HepG2 (cell line): ENCODE data around the gene CASZ1. TPM values are rescaled to one million over a fixed set of nuclear protein-coding genes. Genes with fewer than 3 reads are reported as not detected.

Experiments
- ATAC-seq: fragments of 200-7000 bp; cut with Tn5 transposase; 3 replicates; pipeline ENCODE4 v1.9.1; 2020; ENCODE audit warnings: mild to moderate bottlenecking, moderate library complexity
- BruUV-seq: library from RNA; stranded (reverse); fragments of 400-500 nt; replicated peaks from 2 replicates; lab custom pipeline; 2021; lab: Mats Ljungman, UMichigan
- CTCF ChIA-PET: fragments of 300-600 bp; formaldehyde crosslinking; extraction: SDS; loops from one replicate; lab custom pipeline; 2021; ENCODE audit warnings: low total read pairs, inconsistent platforms, low intra/inter-chr PET ratio; lab: Yijun Ruan, JAX
- POLR2A ChIA-PET: fragments of 350-600 bp; sonication (Branson Sonifier 250); formaldehyde crosslinking; loops from one replicate; lab custom pipeline; 2020; ENCODE audit warnings: antibody characterized with exemption, inconsistent platforms; lab: Yijun Ruan, JAX
- DNase-seq: peaks from one replicate; pipeline ENCODE4 v3.0.0-alpha.2; 2015; ENCODE audit warnings: low spot score
- FAIRE-seq: peaks from 3 replicates; lab custom pipeline; 2011; peaks lifted over from hg19 to GRCh38; lab: Jason Lieb, UNC
- H2AFZ ChIP-seq: one replicate; pipeline ENCODE4 v1.6.1; 2011; ENCODE audit warnings: low read length, inconsistent platforms
- H3K27ac ChIP-seq: fragments of 300-600 bp; 3 replicates; pipeline ENCODE4 v1.8.0; 2011; ENCODE audit warnings: mixed run types, mild to moderate bottlenecking, mixed read lengths, low read length, inconsistent platforms; ENCODE audit not compliant: insufficient read depth; ENCODE audit errors: extremely low read length
- H3K27me3 ChIP-seq, 2 experiments: fragments of 200-600 bp in 1 of 2; 2 replicates in 1 of 2; 3 replicates in 1 of 2; pipeline versions ENCODE4 v1.6.0 to v1.8.0; 2011; ENCODE audit warnings: low read length in 2 of 2, mild to moderate bottlenecking in 2 of 2, moderate library complexity in 2 of 2, inconsistent platforms in 1 of 2; ENCODE audit not compliant: insufficient read depth in 2 of 2, control insufficient read depth in 1 of 2
- H3K36me3 ChIP-seq, 2 experiments: fragments of 200-600 bp in 1 of 2; replicated peaks in 1 of 2; 2 replicates in 1 of 2; 3 replicates in 1 of 2; pipeline versions ENCODE4 v1.5.1 to v1.8.0; 2011; ENCODE audit warnings: low read length in 2 of 2, inconsistent platforms in 1 of 2; ENCODE audit not compliant: insufficient read depth in 2 of 2, control insufficient read depth in 1 of 2
- H3K4me1 ChIP-seq: 2 replicates; pipeline ENCODE4 v1.5.1; 2012; ENCODE audit warnings: low read length, inconsistent platforms; ENCODE audit not compliant: insufficient read depth
- H3K4me2 ChIP-seq: 2 replicates; pipeline ENCODE4 v1.6.0; 2011; ENCODE audit warnings: low read depth, low read length, inconsistent platforms
- H3K4me3 ChIP-seq, 3 experiments: fragments of 200-600 bp in 1 of 3; sonication (generic), shearing (Covaris generic) in 1 of 3; replicated peaks in 1 of 3; 2 replicates each; pipeline ENCODE4 v1.5.1; 2011 to 2016; ENCODE audit warnings: low read length in 3 of 3, inconsistent platforms in 2 of 3, low read depth in 2 of 3, mild to moderate bottlenecking in 2 of 3, control low read depth in 1 of 3, mixed read lengths in 1 of 3; ENCODE audit not compliant: insufficient read depth in 1 of 3
- H3K79me2 ChIP-seq: one replicate; pipeline ENCODE4 v1.6.1; 2011; ENCODE audit warnings: low read length, inconsistent platforms; ENCODE audit not compliant: insufficient read depth
- H3K9ac ChIP-seq: 2 replicates; pipeline ENCODE4 v1.6.0; 2011; ENCODE audit warnings: mild to moderate bottlenecking, low read depth, low read length, inconsistent platforms; ENCODE audit not compliant: insufficient read depth
- H3K9me3 ChIP-seq: 2 replicates; pipeline ENCODE4 v1.5.1; 2012; ENCODE audit warnings: mild to moderate bottlenecking, low read length
- H4K20me1 ChIP-seq: 2 replicates; pipeline ENCODE4 v1.6.0; 2011; ENCODE audit warnings: inconsistent platforms, mild to moderate bottlenecking, low read length, moderate library complexity; ENCODE audit not compliant: insufficient read depth
- GPN1 ChIP-seq: sonication (generic); formaldehyde crosslinking; IDR thresholded peaks from 2 replicates; pipeline ENCODE4 v1.5.1; 2020; ENCODE audit warnings: missing genetic modification reagents, borderline replicate concordance
- MAFF ChIP-seq: IDR thresholded peaks from 2 replicates; pipeline ENCODE4 v1.6.1; 2011; ENCODE audit warnings: low read depth, low read length, improper control_type of control experiment
- PBX3 ChIP-seq: sonication (generic); formaldehyde crosslinking; IDR thresholded peaks from 2 replicates; pipeline ENCODE4 v1.8.1; 2023; ENCODE audit warnings: missing genetic modification reagents, inconsistent platforms, borderline replicate concordance
- PRDM10 ChIP-seq: sonication (generic); formaldehyde crosslinking; IDR thresholded peaks from 2 replicates; pipeline ENCODE4 v1.4.0; 2020; ENCODE audit warnings: low read depth, missing genetic modification reagents
- RARG ChIP-seq: sonication (generic); formaldehyde crosslinking; IDR thresholded peaks from 2 replicates; pipeline ENCODE4 v1.4.0; 2020; ENCODE audit warnings: low read depth, mild to moderate bottlenecking, missing genetic modification reagents
- TAF15 ChIP-seq: fragments of 200-400 bp; formaldehyde crosslinking; IDR thresholded peaks from one replicate; pipeline ENCODE4 v1.6.1; 2018; ENCODE audit warnings: mild to moderate bottlenecking, low read depth, low read length; ENCODE audit not compliant: poor library complexity, severe bottlenecking
- ZHX2 ChIP-seq, 2 experiments: sonication (generic) in 1 of 2; formaldehyde crosslinking in 1 of 2; IDR thresholded peaks; 2 replicates each; pipeline versions ENCODE4 v1.6.1 to v1.9.0; 2014 to 2022; ENCODE audit warnings: antibody characterized with exemption in 1 of 2, borderline replicate concordance in 1 of 2, inconsistent platforms in 1 of 2, low read depth in 1 of 2, missing genetic modification reagents in 1 of 2
- ZNF354B ChIP-seq: sonication (generic); formaldehyde crosslinking; IDR thresholded peaks from 2 replicates; pipeline ENCODE4 v1.8.0; 2022; ENCODE audit warnings: mild to moderate bottlenecking, missing genetic modification reagents
- ZNF432 ChIP-seq: sonication (generic); formaldehyde crosslinking; IDR thresholded peaks from 2 replicates; pipeline ENCODE4 v1.5.0; 2020; ENCODE audit warnings: missing genetic modification reagents, mild to moderate bottlenecking, borderline replicate concordance
- ZNF549 ChIP-seq: sonication (generic); formaldehyde crosslinking; IDR thresholded peaks from 2 replicates; pipeline ENCODE4 v1.5.0; 2020; ENCODE audit warnings: missing genetic modification reagents
- ZNF775 ChIP-seq: sonication (generic); formaldehyde crosslinking; IDR thresholded peaks from 2 replicates; pipeline ENCODE4 v1.4.0; 2020; ENCODE audit warnings: missing genetic modification reagents, mild to moderate bottlenecking, moderate library complexity, borderline replicate concordance
- WGBS: methylation state at CpG from one replicate; pipeline ENCODE4 v1.1.6; 2017; ENCODE audit warnings: low lambda C conversion rate; 5-methylcytosine and 5-hydroxymethylcytosine counted together
- in situ Hi-C: cut with HindIII; loops from 2 replicates; pipeline ENCODE4 v1.10.0; 2017; ENCODE audit warnings: low pct_unique_long_range_greater_than_20kb; ENCODE audit not compliant: extremely low pct_ligation_motif_present
- intact Hi-C: fragments of 100-400 bp; cut with micrococcal nuclease; formaldehyde crosslinking; loops from one replicate; pipeline ENCODE4 v1.10.0; 2022; ENCODE audit not compliant: unreplicated experiment
- polyA plus RNA-seq, 8 experiments: library from polyadenylated mRNA; depleted of rRNA in 3 of 8; stranded (reverse) in 7 of 8; unstranded in 1 of 8; fragments of >200 nt; fragmentation: Illumina TruSeq in 4 of 8; extraction: Trizol in 4 of 8; gene quantifications; 2 replicates each; pipeline versions ENCODE4 v1.2.1 to v1.2.3, GENCODE V29; 2011 to 2016; ENCODE audit warnings: low read depth in 4 of 8, missing spikeins in 1 of 8, mixed read lengths in 1 of 8; ENCODE audit not compliant: insufficient read depth in 1 of 8
- total RNA-seq, 5 experiments: library from RNA; depleted of rRNA; stranded (reverse); fragments of >200 nt; fragmentation: Illumina TruSeq; extraction: Trizol; gene quantifications; 2 replicates each; pipeline ENCODE4 v1.2.3, GENCODE V29; 2016; ENCODE audit warnings: low read depth in 1 of 5

The CASZ1 gene
- total and polyA plus RNA-seq, 2 of the 13 experiments (the other 11 are each of a cell fraction or from before 2014, with no cell fraction given), result 1.9 to 3.7 TPM

- Histone ChIP-seq H3K4me1 (peaks cover 10% of the 10 kb centered on the region; the same call in 1 of the 2 replicates), H3K9me3 (no peaks in the 10 kb centered on the region), H3K27me3 (peaks cover 3 to 21% of the 10 kb centered on the region in 2 experiments; a peak in 4 of 5 replicates), H3K9ac (no peak overlapping the region), H3K4me3 (no peak overlapping the region), H3K27ac (no peak overlapping the region), H3K36me3 (no peaks in the 10 kb centered on the region), H2AFZ (no peak overlapping the region), H3K4me2 (no peak overlapping the region), H3K79me2 (no peaks in the 10 kb centered on the region), H4K20me1 (no peaks in the 10 kb centered on the region)
- BruUV-seq, result no TSS peak
- WGBS, result 43% methylated on average over 9 of the region's 11 CpGs
- FAIRE-seq (no peak), ATAC-seq (no peak), DNase-seq (no peak)
- in situ Hi-C loops, result no loop called here
- ChIA-PET CTCF (no interaction called here), POLR2A (no interaction called here)
- intact Hi-C loops, result no loop called here
- TF ChIP-seq TAF15 (no peak), ZNF354B (CRISPR knock-in tag) (no peak), GPN1 (CRISPR knock-in tag) (no peak), ZHX2 (IDR thresholded peaks at IDR 0.05; ENCODE audit: low read depth) (no peak), ZHX2 (CRISPR knock-in tag; IDR thresholded peaks at IDR 0.05; ENCODE audit: borderline replicate concordance) (no peak), ZNF432 (CRISPR knock-in tag) (no peak), ZNF775 (CRISPR knock-in tag) (no peak), PRDM10 (CRISPR knock-in tag) (no peak), RARG (CRISPR knock-in tag) (no peak), MAFF (no peak), PBX3 (CRISPR knock-in tag) (no peak), ZNF549 (CRISPR knock-in tag) (no peak)
Observed at GRCh38 chr1:10733474-10734366, 62.7 kb downstream of the CASZ1 start.
